ENCODE results near the gene PDZD7. TPM values are rescaled to one million over a fixed set of nuclear protein-coding genes. Genes with fewer than 3 reads are reported as not detected.

PDZD7 gene
- total RNA-seq, 1 experiment from 2014 or later: 6.1 TPM

- TF ChIP-seq MAX (IDR thresholded peaks at IDR 0.05) (no peak), ATF3 (IDR thresholded peaks at IDR 0.05) (no peak), RAD21 (IDR thresholded peaks at IDR 0.05; ENCODE audit: low read depth) (no peak), POLR2A (IDR thresholded peaks at IDR 0.05; ENCODE audit: borderline replicate concordance, extremely low read depth, insufficient read depth, insufficient read length) (no peak), POLR2AphosphoS5 (IDR thresholded peaks at IDR 0.05; ENCODE audit: low read depth, low read length) (no peak)
These were observed 62.7 kb downstream of the PDZD7 start (continued) for GRCh38 chr10:100968062-100968736.

- no peak for DNase-seq (ENCODE audit: low read depth, low spot score)
- Histone ChIP-seq H3K9me3 (ENCODE audit: control insufficient read depth in 1 of 2, insufficient read depth in 1 of 2, low read depth in 1 of 2, low read length in 2 of 2) (no peaks in the 10 kb centered on the region), H4K20me1 (ENCODE audit: insufficient read depth) (no peaks in the 10 kb centered on the region), H3K79me2 (ENCODE audit: insufficient read depth, low read length) (no peaks in the 10 kb centered on the region), H3K4me3 (replicated peaks in 1 of 2; ENCODE audit: low read depth in 1 of 2, low read length in 2 of 2) (no peak overlapping the region), H3K36me3 (ENCODE audit: control insufficient read depth in 1 of 2, insufficient read depth in 2 of 2, low read length in 2 of 2) (peaks cover 0 to 19% of the 10 kb centered on the region in 2 experiments; a peak in 2 of 4 replicates), H3K4me1 (ENCODE audit: control insufficient read depth in 1 of 2, insufficient read depth in 2 of 2, low read length in 2 of 2) (peaks cover 7 to 32% of the 10 kb centered on the region in 2 experiments; a peak in 3 of 4 replicates), H3K27ac (ENCODE audit: low read depth, low read length) (no peak overlapping the region), H3K4me2 (ENCODE audit: low read length) (no peak overlapping the region), H3K27me3 (ENCODE audit: insufficient read depth, low read length) (no peaks in the 10 kb centered on the region), H3K9me2 (ENCODE audit: insufficient read depth) (no peaks in the 10 kb centered on the region), H3K9ac (ENCODE audit: low read length) (no peak overlapping the region), H2AFZ (ENCODE audit: low read depth, low read length, poor library complexity, severe bottlenecking) (no peak overlapping the region)
- RAD21 ChIA-PET (ENCODE audit: low non-redundant PET in 1 of 2, low total read pairs in 2 of 2, uncharacterized antibody in 2 of 2, unreplicated experiment in 2 of 2): no interaction called here
- POLR2A ChIA-PET: interaction anchor here (0.7 kb wide), 1 partner anchor 30 kb away, joined by 3 read pairs; no protein-coding TSS in a partner anchor
- BruUV-seq (replicated peaks): no TSS peak
- CTCF ChIA-PET: interaction anchor here (0.5 to 2.7 kb wide), 4 partner anchors 10 to 49 kb away, joined by 3 to 10 read pairs (median 6); no protein-coding TSS in a partner anchor
- intact Hi-C loops (cut with micrococcal nuclease): no loop called here
- ATAC-seq: no peak
- TF ChIP-seq ELF1 (IDR thresholded peaks at IDR 0.05; ENCODE audit: borderline replicate concordance, low read depth): no peak
- TF ChIP-seq POLR2A (IDR thresholded peaks at IDR 0.05; ENCODE audit: borderline replicate concordance, extremely low read depth, insufficient read depth, insufficient read length): no peak
- no peak for TF ChIP-seq ZBTB33 (IDR thresholded peaks at IDR 0.05; ENCODE audit: extremely low read depth, insufficient replicate concordance, low read length)
- TF ChIP-seq SP1 (IDR thresholded peaks at IDR 0.05; ENCODE audit: low read depth): no peak
- TF ChIP-seq SIN3A (IDR thresholded peaks at IDR 0.05; ENCODE audit: low read depth): no peak
These were observed 63.6 kb downstream of the PDZD7 start for GRCh38 chr10:100967332-100967731.
